GM12878 (cell line): ENCODE data around the gene PDXP. TPM values are rescaled to one million over a fixed set of nuclear protein-coding genes. Genes with fewer than 3 reads are reported as not detected.

Experiments used
- ATAC-seq: fragments of 200-7000 bp; cut with Tn5 transposase; 3 replicates; pipeline ENCODE4 v1.9.1; 2020; ENCODE audit warnings: mild to moderate bottlenecking, moderate library complexity
- BruUV-seq: library from RNA; stranded (reverse); fragments of 400-500 nt; replicated peaks from 2 replicates; lab custom pipeline; 2021; lab: Mats Ljungman, UMichigan
- CTCF ChIA-PET: fragments of 300-600 bp; sonication (Branson Sonifier 250); formaldehyde crosslinking; extraction: SDS; loops from one replicate; lab custom pipeline; 2021; ENCODE audit warnings: inconsistent platforms; lab: Yijun Ruan, JAX
- POLR2A ChIA-PET: fragments of 350-600 bp; formaldehyde crosslinking; extraction: SDS; loops from one replicate; lab custom pipeline; 2021; ENCODE audit warnings: inconsistent platforms; lab: Charles Lee
- RAD21 ChIA-PET: fragments of 300-600 bp; sonication (Branson Sonifier 250); formaldehyde crosslinking; loops from one replicate; lab custom pipeline; 2023; ENCODE audit warnings: antibody characterized with exemption; ENCODE audit not compliant: unreplicated experiment; lab: Charles Lee
- SMC1A ChIA-PET: fragments of 300-600 bp; sonication (Branson Sonifier 250); formaldehyde crosslinking; loops from one replicate; lab custom pipeline; 2023; ENCODE audit not compliant: unreplicated experiment, uncharacterized antibody; lab: Charles Lee
- DNase-seq: peaks from one replicate; pipeline ENCODE4 v3.0.0-alpha.2; 2011; ENCODE audit warnings: low read depth, low spot score
- FAIRE-seq: peaks from 3 replicates; lab custom pipeline; 2011; peaks lifted over from hg19 to GRCh38; lab: Jason Lieb, UNC
- H2AFZ ChIP-seq: 2 replicates; pipeline ENCODE4 v1.6.0; 2011; ENCODE audit warnings: low read depth, low read length, control low read depth; ENCODE audit not compliant: control insufficient read depth
- H3K27ac ChIP-seq: 2 replicates; pipeline ENCODE4 v1.5.1; 2011; ENCODE audit warnings: control low read depth; ENCODE audit not compliant: control insufficient read depth, insufficient read depth
- H3K27me3 ChIP-seq, 2 experiments: replicated peaks in 1 of 2; 2 replicates each; pipeline versions ENCODE4 v1.6.0 to v1.6.1; 2011; ENCODE audit warnings: low read length in 1 of 2; ENCODE audit not compliant: control insufficient read depth in 2 of 2, insufficient read depth in 2 of 2
- H3K36me3 ChIP-seq, 2 experiments: 2 replicates each; pipeline ENCODE4 v1.5.1; 2011; ENCODE audit warnings: low read length in 1 of 2; ENCODE audit not compliant: control insufficient read depth in 2 of 2, insufficient read depth in 2 of 2
- H3K4me1 ChIP-seq: 2 replicates; pipeline ENCODE4 v1.6.1; 2011; ENCODE audit warnings: mild to moderate bottlenecking, low read length, moderate library complexity, mixed read lengths; ENCODE audit not compliant: control insufficient read depth, insufficient read depth
- H3K4me2 ChIP-seq: 2 replicates; pipeline ENCODE4 v1.6.0; 2011; ENCODE audit warnings: control low read depth; ENCODE audit not compliant: control insufficient read depth, insufficient read depth
- H3K4me3 ChIP-seq: fragments of 200-600 bp; sonication (generic); 2 replicates; pipeline ENCODE4 v1.5.1; 2016
- H3K79me2 ChIP-seq: 2 replicates; pipeline ENCODE4 v1.6.0; 2011; ENCODE audit warnings: low read length; ENCODE audit not compliant: control insufficient read depth, insufficient read depth
- H3K9ac ChIP-seq: 2 replicates; pipeline ENCODE4 v1.8.0; 2011; ENCODE audit warnings: low read length, control low read depth, mixed read lengths; ENCODE audit not compliant: control insufficient read depth, insufficient read depth
- H3K9me3 ChIP-seq: replicated peaks from 3 replicates; pipeline ENCODE4 v1.5.1; 2011; ENCODE audit warnings: mild to moderate bottlenecking, low read length; ENCODE audit not compliant: control insufficient read depth, insufficient read depth
- H4K20me1 ChIP-seq: 2 replicates; pipeline ENCODE4 v1.6.0; 2011; ENCODE audit not compliant: control insufficient read depth, insufficient read depth
- BCL11A ChIP-seq: IDR thresholded peaks from 2 replicates; pipeline ENCODE4 v1.6.1; 2011; ENCODE audit warnings: low read depth, low read length
- CBX3 ChIP-seq: fragments of 200-600 bp; sonication (generic); IDR thresholded peaks from 2 replicates; pipeline ENCODE4 v1.6.1; 2016; ENCODE audit warnings: low read depth, borderline replicate concordance
- CHD1 ChIP-seq: IDR thresholded peaks from 2 replicates; pipeline ENCODE4 v1.6.1; 2012; ENCODE audit warnings: low read depth, low read length, improper control_type of control experiment
- E2F8 ChIP-seq: fragments of 450-650 bp; IDR thresholded peaks from 2 replicates; pipeline ENCODE4 v1.6.1; 2018; ENCODE audit warnings: mild to moderate bottlenecking, low read depth, moderate library complexity; ENCODE audit not compliant: partially characterized antibody
- HDAC6 ChIP-seq: fragments of 200-600 bp; sonication (generic); IDR thresholded peaks from one replicate; pipeline ENCODE4 v1.8.0; 2017; ENCODE audit warnings: antibody characterized with exemption; ENCODE audit not compliant: unreplicated experiment
- HDGF ChIP-seq: fragments of 450-650 bp; IDR thresholded peaks from 2 replicates; pipeline ENCODE4 v1.6.1; 2016; ENCODE audit warnings: antibody characterized with exemption
- PRDM15 ChIP-seq: fragments of 450-650 bp; formaldehyde crosslinking; IDR thresholded peaks from 2 replicates; pipeline ENCODE4 v1.4.0; 2020; ENCODE audit warnings: mild to moderate bottlenecking, moderate library complexity
- RCOR1 ChIP-seq: conservative IDR thresholded peaks from 2 replicates; pipeline ENCODE4 v1.6.1; 2012; ENCODE audit warnings: low read depth, low read length, improper control_type of control experiment
- RFX5 ChIP-seq: IDR thresholded peaks from 2 replicates; pipeline ENCODE4 v1.6.1; 2011; ENCODE audit warnings: low read depth, low read length, improper control_type of control experiment
- SMAD1 ChIP-seq: fragments of 450-650 bp; IDR thresholded peaks from 2 replicates; pipeline ENCODE4 v1.6.1; 2018; ENCODE audit warnings: mild to moderate bottlenecking, low read depth; ENCODE audit not compliant: partially characterized antibody
- TARDBP ChIP-seq: IDR thresholded peaks from 2 replicates; pipeline ENCODE4 v1.6.1; 2016; ENCODE audit warnings: borderline replicate concordance
- TCF3 ChIP-seq: IDR thresholded peaks from 2 replicates; pipeline ENCODE4 v1.6.1; 2012; ENCODE audit warnings: low read depth, mild to moderate bottlenecking, low read length, borderline replicate concordance; ENCODE audit not compliant: insufficient read depth
- WGBS: methylation state at CpG from one replicate; pipeline ENCODE4 v1.1.6; 2016; ENCODE audit warnings: low lambda C conversion rate; ENCODE audit not compliant: insufficient replicate concordance, insufficient coverage; ENCODE audit errors: missing lambda C conversion rate; 5-methylcytosine and 5-hydroxymethylcytosine counted together
- in situ Hi-C: fragments of 300-500 bp; cut with MboI; formaldehyde crosslinking; loops from 9 replicates; pipeline ENCODE4 v1.14.3; 2018; ENCODE audit warnings: mixed read lengths
- intact Hi-C: fragments of 100-400 bp; cut with micrococcal nuclease; formaldehyde crosslinking; loops from one replicate; pipeline ENCODE4 v1.14.2; 2022; ENCODE audit not compliant: unreplicated experiment
- polyA plus RNA-seq, 11 experiments: library from polyadenylated mRNA; depleted of rRNA in 4 of 11; unstranded in 6 of 11; stranded (reverse) in 5 of 11; fragments of >200 nt; fragmentation: Nextera tagmentation in 4 of 11; fragmentation: Illumina TruSeq in 1 of 11; extraction: Ambion mirVana in 4 of 11; extraction: Trizol in 1 of 11; gene quantifications; 1 replicate in 1 of 11; 2 replicates in 10 of 11; pipeline versions ENCODE4 v1.2.1 to v1.2.3, GENCODE V29; 2011 to 2016; ENCODE audit warnings: inconsistent platforms in 2 of 11, missing spikeins in 2 of 11, low read depth in 1 of 11
- total RNA-seq, 4 experiments: library from RNA; depleted of rRNA in 3 of 4; stranded (reverse); fragments of >200 nt in 3 of 4; fragmentation: Illumina TruSeq in 1 of 4; extraction: Trizol in 1 of 4; gene quantifications; 2 replicates each; pipeline versions ENCODE4 v1.2.1 to v1.2.3, GENCODE V29; 2013 to 2021

Gene PDXP
- total and polyA plus RNA-seq, 10 of the 15 experiments (the other 5 are each of a cell fraction or from before 2014, with no cell fraction given): 4.4 to 56.7 (median 34.6) TPM

- no peak for TF ChIP-seq E2F8
- TF ChIP-seq CBX3: no peak
Observed at GRCh38 chr22:37672206-37672919, 13.8 kb downstream of the PDXP start (continued).

- intact Hi-C loops: no loop called here
- 90% methylated on average over 11 of the region's 11 CpGs for WGBS
- TF ChIP-seq CHD1 (no peak), SMAD1 (no peak), RCOR1 (no peak), PRDM15 (CRISPR knock-in tag) (no peak), HDAC6 (no peak), TARDBP (no peak), RFX5 (no peak), TCF3 (no peak), BCL11A (no peak), HDGF (no peak)
- ATAC-seq (no peak), FAIRE-seq (no peak), DNase-seq (no peak)
- RAD21 ChIA-PET: interaction anchor here (1.3 to 1.6 kb wide), 2 partner anchors 8 to 65 kb away, joined by 4 to 5 read pairs; partner anchors contain the start of gene GGA1
- POLR2A ChIA-PET: interaction anchor here (14.0 kb wide), 1 partner anchor 12 kb away, joined by 209 read pairs; the partner anchor contains the start of gene PDXP
- H3K36me3 ChIP-seq: 0 out of 4 replicates have a peak, but pooled peaks cover 0 to 2% of the 10 kb centered on the region in 2 experiments
- H3K27me3 ChIP-seq: no peaks in the 10 kb centered on the region
- no peak overlapping the region for H3K9ac ChIP-seq
- peaks cover 26% of the 10 kb centered on the region for H3K4me1 ChIP-seq
- no peak overlapping the region for H3K27ac ChIP-seq
- 0 out of 2 replicates have a peak overlapping the region, but pooled peaks have one; percentile 36 for H3K4me2 ChIP-seq
- H3K9me3 ChIP-seq: no peaks in the 10 kb centered on the region
- in situ Hi-C loops: no loop called here
- CTCF ChIA-PET: interaction anchor here (1.0 to 19.9 kb wide), 3 partner anchors 9 to 35 kb away, joined by 3 to 414 read pairs (median 396); partner anchors contain the start of genes PDXP and SH3BP1
- no TSS peak for BruUV-seq
- H3K79me2 ChIP-seq: peaks cover 27% of the 10 kb centered on the region
- no peak overlapping the region for H2AFZ ChIP-seq
- no peak overlapping the region for H3K4me3 ChIP-seq
- SMC1A ChIA-PET: interaction anchor here (3.8 kb wide), 1 partner anchor 13 kb away, joined by 34 read pairs; the partner anchor contains the start of gene PDXP
- H4K20me1 ChIP-seq: no peaks in the 10 kb centered on the region
Observed at GRCh38 chr22:37672920-37673455, 14.5 kb downstream of the PDXP start.
